ENCODE data around the gene MYH7. TPM values are rescaled to one million over a fixed set of nuclear protein-coding genes. Genes with fewer than 3 reads are reported as not detected.
"Not testable (repeated sequence)": the region's sequence is repeated elsewhere in the genome, so short reads cannot be mapped to it uniquely, and the experiment has no call there.

Gene MYH7
- total RNA-seq, 6 experiments from 2014 or later, result 0.30 to 5.6 (median 0.60) TPM

GRCh38 chr14:23460960-23461359, 25.5 kb upstream of the MYH7 start:
- Histone ChIP-seq H3K9me3 (no peaks in the 10 kb centered on the region), H3K27ac (no peak overlapping the region), H3K27me3 (no peaks in the 10 kb centered on the region), H3K4me1 (no peaks in the 10 kb centered on the region), H3K4me3 (no peak overlapping the region), H3K36me3 (no peaks in the 10 kb centered on the region)
- ATAC-seq, result no peak
- DNase-seq, result no peak
- intact Hi-C loops (cut with DNase I), result no loop called here
- TF ChIP-seq POLR2A (IDR thresholded peaks at IDR 0.05), result no peak
- TF ChIP-seq CTCF (IDR thresholded peaks at IDR 0.05), result no peak

- Histone ChIP-seq H3K4me3 (no peak overlapping the region), H3K27me3 (no peaks in the 10 kb centered on the region), H3K9me3 (no peaks in the 10 kb centered on the region), H3K27ac (no peak overlapping the region), H3K4me1 (no peaks in the 10 kb centered on the region), H3K36me3 (no peaks in the 10 kb centered on the region)
- no peak for DNase-seq
- ATAC-seq, result peak in 1 of 4 donors; percentile 54
- intact Hi-C loops (cut with DNase I), result no loop called here
- TF ChIP-seq POLR2A (IDR thresholded peaks at IDR 0.05) (no peak), CTCF (IDR thresholded peaks at IDR 0.05) (no peak)
- WGBS (ENCODE audit: insufficient coverage, low coverage, low lambda C conversion rate, missing lambda C conversion rate), result 51% methylated on average over 5 of the region's 5 CpGs
Observed at GRCh38 chr14:23457587-23458445, 22.4 kb upstream of the MYH7 start.

GRCh38 chr14:23456883-23457586, 21.6 kb upstream of the MYH7 start:
- H3K9me3 ChIP-seq; H3K27ac ChIP-seq; H3K36me3 ChIP-seq; intact Hi-C loops (cut with DNase I); DNase-seq; H3K4me3 ChIP-seq; ATAC-seq; H3K4me1 ChIP-seq; H3K27me3 ChIP-seq: not testable (repeated sequence)
- 75% methylated on average over 10 of the region's 11 CpGs for WGBS (ENCODE audit: insufficient coverage, low coverage, low lambda C conversion rate, missing lambda C conversion rate)
- TF ChIP-seq CTCF (IDR thresholded peaks at IDR 0.05), result peak in 2 of 4 donors; percentile 11 to 13

GRCh38 chr14:23454445-23454856, 19.0 kb upstream of the MYH7 start:
- H3K36me3 ChIP-seq, result no peaks in the 10 kb centered on the region
- no peaks in the 10 kb centered on the region for H3K9me3 ChIP-seq
- H3K27me3 ChIP-seq, result peaks cover 0 to 5% of the 10 kb centered on the region in 2 donors
- 11% methylated on average over 1 of the region's 1 CpG for WGBS (ENCODE audit: insufficient coverage, low coverage, low lambda C conversion rate, missing lambda C conversion rate)
- no peak overlapping the region for H3K27ac ChIP-seq
- no peaks in the 10 kb centered on the region for H3K4me1 ChIP-seq
- intact Hi-C loops (cut with DNase I), result no loop called here
- no peak overlapping the region for H3K4me3 ChIP-seq
- TF ChIP-seq POLR2A (IDR thresholded peaks at IDR 0.05) (no peak), CTCF (IDR thresholded peaks at IDR 0.05) (no peak)
- DNase-seq, result no peak
- ATAC-seq, result no peak
